CD4-positive, alpha-beta T cell treated with Interleukin-15 for 4 hours (primary cell): Measurements from ENCODE around the gene ACTL7A.
"Not testable (repeated sequence)": the region's sequence is repeated elsewhere in the genome, so short reads cannot be mapped to it uniquely, and the experiment has no call there.

Experiments
- DNase-seq: peaks from one replicate; pipeline ENCODE4 v3.0.0-alpha.2; 2020; ENCODE audit warnings: low spot score

The ACTL7A gene

DNA sequence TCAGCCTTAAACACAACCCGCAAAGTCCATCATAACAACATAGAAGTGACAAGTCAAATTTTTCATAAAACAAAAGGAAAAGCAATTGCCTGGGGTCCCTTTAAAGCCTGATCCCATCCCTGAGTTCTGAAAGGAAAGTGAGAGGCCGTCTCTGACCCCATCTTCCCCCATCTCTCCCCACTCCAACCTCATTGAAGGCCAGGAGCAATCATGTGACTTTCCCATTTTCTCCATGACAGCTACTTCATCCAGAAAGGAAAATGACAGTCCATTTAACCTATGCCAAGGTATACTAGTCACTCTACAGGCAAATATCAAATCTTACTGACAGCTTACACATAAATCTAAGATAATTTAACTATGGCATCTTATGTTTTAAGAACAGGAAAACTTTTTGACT, 15.5 kb downstream of the ACTL7A start:
- no peak for DNase-seq

DNA sequence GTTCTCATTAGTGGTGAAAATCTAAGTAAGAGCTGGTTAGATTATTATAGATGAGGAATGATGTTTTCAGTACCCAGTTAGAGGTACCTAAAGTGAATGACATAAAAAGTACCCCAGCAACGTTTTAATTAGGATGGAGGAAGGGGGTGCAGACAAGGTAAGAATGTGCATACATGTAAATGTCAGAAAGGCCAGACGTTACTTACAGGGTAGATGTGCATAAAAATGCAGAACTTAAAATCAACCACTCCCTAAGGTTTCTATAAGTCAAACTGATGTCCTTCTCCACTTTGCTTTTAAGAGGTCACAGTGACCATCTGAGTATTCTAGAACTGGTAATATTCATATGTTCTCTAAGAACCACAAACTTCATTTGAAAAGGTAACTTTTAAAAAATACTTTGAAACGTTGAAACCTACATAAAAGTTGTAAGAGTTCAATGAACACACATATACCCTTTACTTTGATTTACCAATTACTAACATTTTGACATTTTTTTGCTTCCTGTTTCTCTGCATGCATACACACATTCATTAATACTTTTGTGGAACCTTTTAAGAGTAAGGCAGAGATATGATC, 18.8 kb downstream of the ACTL7A start:
- DNase-seq = no peak

DNA sequence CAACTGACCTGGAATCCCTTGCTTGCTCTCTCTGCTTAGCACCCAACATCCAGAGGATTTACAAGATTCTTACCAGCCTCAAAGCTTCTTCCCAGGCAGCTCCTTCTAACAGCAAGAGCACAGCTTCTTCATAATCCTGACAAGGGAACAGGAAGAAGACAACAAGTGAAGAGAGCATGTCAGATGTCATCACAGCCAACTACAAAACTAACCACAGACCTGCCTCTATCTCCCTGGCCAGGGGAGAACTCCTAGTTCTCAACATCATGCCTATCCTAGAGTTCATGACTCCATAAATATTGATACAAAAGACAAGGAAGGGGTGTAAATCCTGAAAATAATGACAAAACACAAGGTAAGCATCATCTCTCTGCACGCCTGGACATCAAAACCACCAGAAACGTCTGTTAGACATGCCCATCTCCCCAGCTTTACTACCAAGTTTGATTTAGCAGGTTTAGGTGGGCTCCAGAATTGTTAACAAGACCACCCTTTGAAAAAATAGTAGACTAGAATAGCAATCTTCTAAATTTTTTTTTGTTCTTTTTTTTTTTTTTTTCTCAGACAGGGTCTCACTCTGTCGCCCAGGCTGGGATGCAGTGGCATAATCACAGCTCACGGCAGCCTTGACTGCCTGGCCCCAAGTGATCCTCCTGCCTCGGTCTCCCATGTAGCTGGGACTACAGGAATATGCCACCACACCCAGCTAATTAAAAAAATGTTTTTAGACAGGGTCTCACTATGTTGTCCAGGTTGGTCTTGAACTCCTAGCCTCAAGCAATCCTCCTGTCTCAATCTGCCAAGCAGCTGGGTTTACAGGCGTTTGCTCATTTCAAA, 20.2 kb downstream of the ACTL7A start:
- no peak for DNase-seq

DNA sequence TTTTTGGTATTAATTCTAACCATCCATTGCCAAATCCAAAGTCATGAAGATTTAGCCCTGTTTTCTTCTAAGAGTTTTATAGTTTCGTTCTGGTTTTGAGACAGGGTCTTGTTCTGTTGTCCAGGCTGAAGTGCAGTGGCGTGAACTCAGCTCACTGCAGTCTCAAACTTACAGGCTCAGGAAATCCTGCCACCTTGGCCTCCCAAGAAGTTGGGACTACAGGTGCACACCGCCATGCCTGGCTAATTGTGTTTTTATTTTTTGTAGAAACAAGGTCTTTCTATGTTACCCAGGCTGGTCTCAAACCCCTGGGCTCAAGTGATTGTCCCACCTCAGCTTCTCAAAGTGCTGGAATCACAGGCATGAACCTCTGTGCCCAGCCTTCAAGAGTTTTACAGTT, 21.0 kb downstream of the ACTL7A start:
- no peak for DNase-seq

DNA sequence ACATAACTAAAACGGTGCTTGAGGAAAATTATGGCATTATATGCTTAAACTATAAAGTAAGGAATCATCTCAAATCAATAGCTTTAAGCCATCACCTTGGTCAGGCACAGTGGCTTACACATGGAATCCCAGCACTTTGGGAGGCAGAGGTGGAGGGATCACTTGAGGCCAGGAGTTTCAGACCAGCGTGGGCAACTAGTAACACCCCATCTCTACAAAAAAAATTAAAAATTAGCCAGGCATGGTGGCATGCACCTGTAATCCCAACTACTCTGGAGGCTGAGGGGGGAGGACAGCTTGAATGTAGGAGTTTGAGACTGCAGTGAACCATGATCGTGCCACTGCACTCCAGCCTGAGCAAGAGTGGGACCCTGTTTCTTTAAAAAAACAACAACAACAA, 22.6 kb downstream of the ACTL7A start:
- no peak for DNase-seq

DNA sequence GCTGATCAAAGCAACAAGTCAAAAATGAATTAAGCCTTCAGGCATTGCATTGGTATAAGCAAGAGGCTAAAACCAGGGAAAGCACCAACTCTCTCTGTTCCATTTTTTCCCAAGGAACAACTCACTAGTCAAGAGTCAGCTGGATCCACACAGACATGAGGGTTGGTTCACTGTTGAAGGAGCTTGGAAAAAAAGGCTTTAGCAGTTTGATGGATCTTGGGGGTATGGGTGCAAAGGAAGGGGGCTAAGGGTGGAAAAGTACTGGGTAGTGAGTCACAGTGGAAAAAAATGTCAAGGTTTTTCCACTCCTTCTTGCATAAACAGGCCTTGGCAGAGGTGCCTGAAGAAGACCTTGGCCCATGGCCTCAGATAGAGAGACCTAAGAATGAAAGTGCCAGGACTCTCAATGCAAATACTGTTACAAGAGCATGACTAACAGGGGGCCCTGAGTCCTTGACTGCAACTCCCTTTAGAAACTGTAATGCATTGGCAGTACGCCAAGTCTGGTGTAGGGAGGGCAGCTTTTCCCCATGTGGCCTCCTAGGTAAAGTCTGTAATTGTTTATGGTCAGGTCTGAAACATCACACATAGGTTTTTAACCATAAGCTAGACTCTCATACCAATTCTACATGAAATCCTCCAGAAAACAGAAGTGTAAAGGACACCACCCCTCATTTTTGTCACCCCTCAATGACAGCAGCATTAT, 23.7 kb downstream of the ACTL7A start:
- DNase-seq = no peak

DNA sequence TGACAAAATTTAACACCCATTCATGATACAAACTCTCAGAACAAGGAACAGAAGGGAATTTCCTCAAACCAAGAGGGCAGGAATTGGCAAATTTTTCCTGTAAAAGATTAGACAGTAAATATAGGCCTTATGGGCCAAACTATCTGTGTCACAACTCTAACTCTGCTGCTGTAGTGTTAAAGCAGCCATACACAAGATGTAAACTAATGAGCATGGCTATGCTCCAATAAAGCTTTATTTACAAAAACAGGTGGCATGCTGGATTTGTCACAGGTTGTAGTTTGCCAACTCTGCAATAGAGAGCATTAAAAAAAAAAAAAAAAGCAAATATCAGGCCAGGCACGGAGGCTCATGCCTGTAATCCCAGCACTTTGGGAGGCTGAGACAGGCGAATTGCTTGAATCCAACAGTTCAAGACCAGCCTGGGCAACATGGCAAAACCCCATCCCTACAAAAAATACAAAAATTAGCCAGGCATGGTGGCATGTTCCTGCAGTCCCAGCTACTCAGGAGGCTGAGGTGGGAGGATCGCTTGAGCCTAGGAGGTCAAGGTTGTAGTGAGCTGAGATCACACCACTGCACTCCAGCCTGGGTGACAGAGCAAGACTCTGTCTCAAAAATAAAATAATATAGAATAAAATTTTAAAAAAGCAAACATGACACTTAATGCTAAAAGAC, 24.7 kb downstream of the ACTL7A start:
- DNase-seq = not testable (repeated sequence)

DNA sequence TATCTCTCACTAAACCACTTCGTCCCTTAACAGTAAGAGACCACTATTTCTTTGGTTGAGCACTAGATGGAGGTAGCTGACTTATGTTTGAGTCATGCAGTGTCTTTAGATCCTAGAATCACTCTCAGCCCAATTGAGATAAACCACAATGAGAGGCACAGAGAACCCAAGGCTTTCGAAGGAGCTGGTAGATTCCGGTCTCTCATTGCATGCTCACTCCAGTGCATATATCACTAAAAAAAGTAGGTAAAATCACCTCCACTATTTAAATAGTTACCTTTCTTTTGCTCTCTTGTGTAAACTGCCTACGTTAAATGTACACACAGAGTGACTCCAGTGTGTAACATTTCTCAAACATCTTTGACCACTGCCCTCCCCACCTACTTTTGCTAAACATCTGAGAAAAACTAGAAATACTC, 27.6 kb downstream of the ACTL7A start:
- DNase-seq = no peak

DNA sequence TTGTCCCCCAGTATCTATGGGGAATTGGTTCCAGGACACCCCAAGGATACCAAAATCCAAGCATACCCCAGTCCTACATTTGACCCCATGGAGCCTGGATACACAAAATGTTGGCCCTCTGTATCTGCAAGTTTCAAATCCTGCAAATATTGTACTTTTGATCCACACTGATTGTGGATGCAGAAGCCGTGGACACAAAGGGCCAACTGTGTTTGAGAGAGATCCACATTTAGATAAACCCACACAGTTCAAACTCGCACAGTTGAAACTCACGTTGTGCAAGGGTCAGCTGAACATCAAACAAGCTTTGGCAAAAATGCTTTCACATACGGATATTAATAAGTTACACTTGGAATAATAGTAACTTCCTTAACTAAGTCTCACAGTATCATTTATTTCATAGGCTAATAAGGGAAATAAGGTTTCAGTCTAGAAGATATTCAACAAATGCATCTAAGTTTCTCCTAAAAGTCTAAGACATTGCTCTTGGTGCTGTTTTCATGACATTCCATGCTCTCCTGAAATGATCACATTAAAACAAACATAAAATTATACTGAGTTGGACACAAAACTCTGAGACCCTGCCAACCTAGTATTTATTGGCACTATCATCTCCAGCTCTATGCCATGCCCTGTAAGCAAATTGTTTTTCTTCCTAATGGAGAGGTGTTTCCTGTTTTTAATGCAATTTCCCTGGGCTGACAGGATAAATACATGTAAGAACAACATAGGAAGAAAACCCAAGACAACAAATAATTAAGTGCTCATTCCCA, 32.3 kb downstream of the ACTL7A start:
- no peak for DNase-seq

DNA sequence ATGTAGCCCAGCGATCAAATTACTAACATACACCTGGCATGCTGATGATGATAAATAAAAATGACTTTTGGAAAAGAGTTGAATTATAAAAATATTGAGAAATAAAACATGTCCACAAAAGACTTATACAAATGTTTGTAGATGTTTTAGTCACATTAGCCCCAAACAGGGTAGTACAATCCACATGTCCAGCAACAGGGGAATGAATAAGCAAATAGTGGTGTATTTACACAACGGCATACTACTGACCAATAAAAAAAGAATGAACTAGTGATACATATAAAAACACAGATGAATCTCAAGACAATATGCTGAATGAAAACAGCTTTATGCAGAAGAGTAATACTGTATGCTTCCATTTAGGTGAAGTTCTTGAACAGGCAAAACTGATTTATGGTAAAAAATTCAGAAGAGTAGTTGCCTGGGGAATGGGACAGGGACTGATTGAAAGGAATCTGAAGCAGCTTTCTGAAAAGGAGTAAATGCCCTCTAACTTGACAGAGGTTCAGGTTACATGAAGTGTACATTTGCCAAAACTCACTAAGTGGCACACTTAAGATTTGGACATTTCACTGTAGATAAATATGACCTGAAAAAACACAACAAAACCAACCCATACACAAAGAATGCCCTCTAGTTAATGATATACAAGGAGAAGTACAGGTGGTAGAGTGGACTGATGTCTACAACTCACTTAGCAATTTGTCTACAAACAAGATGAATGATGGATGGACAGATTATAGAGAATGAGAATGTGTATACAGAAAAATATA, 35.4 kb downstream of the ACTL7A start:
- DNase-seq = no peak

DNA sequence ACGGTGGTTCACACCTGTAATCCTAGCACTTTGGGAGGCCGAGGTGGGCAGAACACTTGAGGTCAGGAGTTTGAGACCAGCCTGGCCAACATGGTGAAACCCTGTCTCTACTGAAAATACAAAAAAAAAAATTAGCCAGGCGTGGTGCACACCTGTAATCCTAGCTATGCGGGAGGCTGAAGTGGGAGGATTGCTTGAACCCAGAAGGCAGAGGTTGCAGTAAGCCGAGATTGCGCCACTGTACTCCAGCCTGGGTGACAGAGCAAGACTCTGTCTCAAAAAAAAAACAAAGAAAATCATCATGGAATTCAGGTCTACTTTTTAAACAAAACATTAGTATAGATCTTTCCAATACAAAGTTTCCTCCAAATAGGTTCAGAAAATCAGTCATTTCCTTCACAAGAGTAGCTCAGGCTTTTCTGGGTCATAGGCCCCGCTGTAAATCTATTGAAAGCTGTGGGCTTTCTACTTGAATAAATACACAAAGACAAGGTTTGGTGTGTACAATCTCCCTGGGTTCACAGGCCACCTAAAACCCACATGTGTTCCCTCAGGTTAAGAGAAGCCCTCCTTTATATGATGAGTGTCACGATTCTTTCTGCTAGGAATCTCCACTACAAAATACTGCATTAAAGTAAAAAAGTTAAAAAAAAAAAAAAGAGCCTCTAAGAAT, 37.1 kb downstream of the ACTL7A start:
- not testable (repeated sequence) for DNase-seq

DNA sequence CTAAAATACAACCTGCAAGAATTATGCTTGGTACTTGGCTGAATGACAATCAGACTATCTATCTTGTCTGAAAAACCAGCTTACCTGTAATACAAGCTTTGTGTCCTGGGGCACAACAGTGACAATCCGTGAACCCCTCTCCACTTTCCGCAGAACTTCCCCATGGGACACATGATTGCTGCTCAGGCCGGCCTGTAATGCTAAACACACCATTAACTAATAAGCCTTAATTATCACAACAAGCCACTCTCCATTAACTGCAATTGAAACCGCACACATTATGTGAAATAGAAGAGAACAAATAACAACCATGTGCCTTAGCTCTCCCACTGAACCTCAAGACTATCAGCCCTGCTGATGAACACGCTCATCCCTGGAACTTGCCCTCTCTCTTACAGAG, 38.1 kb downstream of the ACTL7A start:
- no peak for DNase-seq

DNA sequence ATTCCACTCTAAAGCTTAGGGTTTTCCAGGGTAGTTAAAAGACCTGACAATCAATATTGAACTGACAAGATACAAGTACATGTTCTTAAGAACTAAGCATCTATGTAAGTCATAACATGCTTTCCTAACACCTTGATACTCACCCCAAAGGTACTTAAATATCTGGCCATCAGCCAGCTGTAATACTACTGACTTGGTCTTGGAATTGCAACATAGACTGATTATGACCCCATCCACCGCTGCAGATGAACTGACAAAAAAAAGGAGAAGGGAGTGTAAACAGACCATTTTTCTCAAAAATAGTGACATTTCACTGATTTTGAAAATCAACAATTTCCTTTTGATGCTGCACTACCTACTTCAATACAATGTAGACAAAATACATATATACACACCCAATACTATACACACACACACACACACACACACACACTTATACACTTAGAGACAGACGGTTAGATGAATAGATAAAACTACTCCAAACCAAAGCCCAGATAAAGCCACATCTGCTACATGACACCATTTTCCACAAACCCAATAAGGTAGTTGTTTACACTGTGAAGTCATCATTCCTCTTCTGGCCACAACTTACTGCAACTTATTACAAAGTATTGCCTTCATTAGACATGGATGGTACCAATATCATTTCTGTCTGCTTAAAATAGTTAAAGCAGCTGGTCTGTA, 41.5 kb downstream of the ACTL7A start:
- DNase-seq = no peak

DNA sequence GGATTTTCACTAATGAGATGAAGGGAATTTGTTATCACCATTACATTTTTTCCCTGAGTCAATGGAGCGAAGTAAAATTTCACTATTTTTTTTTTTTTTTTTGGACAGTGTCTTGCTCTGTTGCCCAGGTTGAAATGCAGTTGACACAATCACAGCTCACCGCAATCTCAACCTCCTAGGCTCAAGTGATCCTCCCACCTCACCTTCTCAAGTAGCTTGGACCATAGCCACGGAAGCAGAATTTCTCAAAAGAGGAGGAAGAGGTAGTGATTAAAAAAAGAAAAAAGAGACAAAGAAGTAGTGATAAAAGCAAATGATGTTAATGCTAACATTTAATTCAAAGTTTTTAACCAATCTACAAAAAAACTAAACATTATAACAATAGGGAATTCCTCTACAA, 42.1 kb downstream of the ACTL7A start:
- DNase-seq = no peak

DNA sequence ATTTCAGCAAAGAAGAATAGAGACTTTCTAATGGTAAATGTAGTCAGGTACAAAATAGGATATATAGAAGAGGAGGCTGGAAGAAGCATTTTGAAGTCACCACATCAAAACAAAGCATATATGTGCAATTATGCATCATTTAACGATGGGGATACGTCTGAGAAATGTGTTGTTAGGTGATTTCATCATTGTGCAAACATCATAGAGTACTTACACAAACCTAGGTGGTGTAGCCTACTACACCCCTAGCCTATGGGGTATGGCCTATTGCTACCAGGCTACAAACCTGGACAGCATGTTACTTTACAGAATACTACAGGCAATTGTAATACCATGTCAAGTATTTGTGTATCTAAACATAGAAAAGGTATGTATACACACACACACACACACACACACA, 43.4 kb downstream of the ACTL7A start:
- no peak for DNase-seq

DNA sequence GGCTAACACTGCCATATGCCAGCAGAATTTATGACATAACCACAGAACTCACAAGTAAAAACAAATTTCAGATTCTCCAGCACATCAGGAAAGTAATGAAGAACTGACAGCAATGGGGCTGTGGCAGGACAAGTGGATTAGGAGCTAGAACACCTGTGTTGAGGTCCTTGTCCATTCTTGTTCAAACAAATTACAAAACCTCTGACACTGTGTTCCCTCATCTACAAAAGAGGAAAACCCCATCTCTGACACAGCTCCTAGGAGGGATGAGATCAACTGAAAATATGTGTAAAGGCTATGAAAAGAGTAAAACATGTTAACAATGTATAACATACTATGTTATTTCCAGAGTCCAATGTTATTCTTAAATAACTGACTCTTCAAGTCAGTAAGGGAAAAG, 48.3 kb downstream of the ACTL7A start:
- no peak for DNase-seq

DNA sequence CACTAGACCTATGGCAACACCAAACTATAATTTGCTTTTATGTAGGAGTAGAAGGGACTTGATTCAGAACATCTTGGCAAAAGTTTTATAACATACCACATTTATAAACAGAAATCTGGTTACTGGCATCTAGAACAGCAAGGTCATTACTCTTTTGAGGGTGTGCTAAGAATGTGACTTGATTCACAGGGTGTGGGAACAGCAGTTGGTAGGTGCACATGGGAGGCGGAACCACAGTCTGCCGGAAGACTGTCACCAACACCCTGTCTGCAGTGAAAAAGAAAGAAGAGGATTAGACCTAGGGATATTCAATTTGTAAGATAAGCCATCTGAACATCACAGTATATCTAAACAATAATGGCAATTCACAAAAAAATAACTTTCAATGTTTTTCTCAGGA, 48.8 kb downstream of the ACTL7A start:
- no peak for DNase-seq

DNA sequence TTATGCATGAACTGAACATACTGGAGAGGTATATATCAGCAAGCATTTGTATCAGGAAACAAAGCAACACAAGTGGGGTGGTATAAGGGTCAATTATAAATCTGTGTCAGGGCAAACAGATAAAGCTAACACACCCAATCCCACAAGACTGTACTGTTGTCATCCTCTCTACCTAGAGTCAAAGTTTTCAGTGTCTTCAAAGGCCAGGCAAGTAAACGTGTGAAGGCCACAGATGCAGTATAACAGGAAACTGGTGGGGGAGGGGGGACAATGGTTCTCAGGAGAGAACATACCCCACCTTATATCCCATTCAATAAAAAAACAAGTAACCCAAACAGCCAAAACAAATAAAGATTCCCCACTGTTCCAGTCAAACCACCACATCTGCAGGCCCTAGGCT, 49.8 kb downstream of the ACTL7A start:
- peak; percentile 5 for DNase-seq
